MM.1S (cell line): ENCODE results near the gene ROCK1.

Experiments
- DNase-seq: peaks from one replicate; pipeline ENCODE4 v3.0.0-alpha.2; 2015
- H2AFZ ChIP-seq: fragments of 300-600 bp; sonication (generic); 2 replicates; pipeline ENCODE4 v1.6.0; 2016; ENCODE audit warnings: antibody characterized with exemption, low read length
- H3F3A ChIP-seq: fragments of 300-600 bp; sonication (generic); 2 replicates; pipeline ENCODE4 v1.6.1; 2016; ENCODE audit warnings: mild to moderate bottlenecking, antibody characterized with exemption, low read length, moderate library complexity, mixed read lengths; ENCODE audit not compliant: insufficient read depth
- H3K27ac ChIP-seq: fragments of 300-600 bp; sonication (generic); 2 replicates; pipeline ENCODE4 v1.5.1; 2016; ENCODE audit warnings: mild to moderate bottlenecking, low read length
- H3K27me3 ChIP-seq: fragments of 300-600 bp; sonication (generic); replicated peaks from 2 replicates; pipeline ENCODE4 v1.6.0; 2016; ENCODE audit warnings: low read length; ENCODE audit not compliant: insufficient read depth
- H3K36me3 ChIP-seq: fragments of 300-600 bp; sonication (generic); replicated peaks from 2 replicates; pipeline ENCODE4 v1.6.1; 2016; ENCODE audit warnings: mild to moderate bottlenecking, low read length, mixed read lengths; ENCODE audit not compliant: insufficient read depth
- H3K4me1 ChIP-seq: fragments of 300-600 bp; sonication (generic); 2 replicates; pipeline ENCODE4 v1.6.1; 2016; ENCODE audit warnings: low read length, mixed read lengths
- H3K4me2 ChIP-seq: fragments of 300-600 bp; sonication (generic); 2 replicates; pipeline ENCODE4 v1.6.0; 2016; ENCODE audit warnings: low read depth, low read length
- H3K4me3 ChIP-seq: fragments of 300-600 bp; sonication (generic); 2 replicates; pipeline ENCODE4 v1.5.1; 2016; ENCODE audit warnings: low read length, mixed read lengths
- H3K79me2 ChIP-seq: fragments of 300-600 bp; sonication (generic); 2 replicates; pipeline ENCODE4 v1.6.1; 2016; ENCODE audit warnings: mixed run types, low read length, mixed read lengths
- H3K9ac ChIP-seq: fragments of 300-600 bp; sonication (generic); 2 replicates; pipeline ENCODE4 v1.6.1; 2016; ENCODE audit warnings: low read length, mixed read lengths
- H3K9me2 ChIP-seq: fragments of 300-600 bp; sonication (generic); replicated peaks from 2 replicates; pipeline ENCODE4 v1.6.1; 2016; ENCODE audit warnings: mild to moderate bottlenecking, low read length, mixed read lengths; ENCODE audit not compliant: insufficient read depth
- H3K9me3 ChIP-seq: fragments of 300-600 bp; sonication (generic); replicated peaks from 2 replicates; pipeline ENCODE4 v1.6.1; 2016; ENCODE audit warnings: mild to moderate bottlenecking, low read length, mixed read lengths; ENCODE audit not compliant: insufficient read depth
- H4K20me1 ChIP-seq: fragments of 300-600 bp; sonication (generic); 2 replicates; pipeline ENCODE4 v1.6.1; 2016; ENCODE audit warnings: mild to moderate bottlenecking, low read length, moderate library complexity, mixed read lengths; ENCODE audit not compliant: insufficient read depth
- EZH2 ChIP-seq: fragments of 300-600 bp; sonication (generic); optimal IDR thresholded peaks from 2 replicates; pipeline ENCODE3; 2017; ENCODE audit warnings: low read depth, mild to moderate bottlenecking, antibody characterized with exemption, low read length, mixed read lengths
- EZH2phosphoT487 ChIP-seq: fragments of 300-600 bp; sonication (generic); IDR thresholded peaks from 2 replicates; pipeline ENCODE4 v1.6.1; 2018; ENCODE audit warnings: antibody characterized with exemption, low read length
- TF ChIP-seq, protein P1 (sequence below): fragments of 300-600 bp; sonication (generic); IDR thresholded peaks from 2 replicates; pipeline ENCODE4 v1.5.1; 2016; ENCODE audit warnings: antibody characterized with exemption, low read length, mixed read lengths

Gene ROCK1

DNA sequence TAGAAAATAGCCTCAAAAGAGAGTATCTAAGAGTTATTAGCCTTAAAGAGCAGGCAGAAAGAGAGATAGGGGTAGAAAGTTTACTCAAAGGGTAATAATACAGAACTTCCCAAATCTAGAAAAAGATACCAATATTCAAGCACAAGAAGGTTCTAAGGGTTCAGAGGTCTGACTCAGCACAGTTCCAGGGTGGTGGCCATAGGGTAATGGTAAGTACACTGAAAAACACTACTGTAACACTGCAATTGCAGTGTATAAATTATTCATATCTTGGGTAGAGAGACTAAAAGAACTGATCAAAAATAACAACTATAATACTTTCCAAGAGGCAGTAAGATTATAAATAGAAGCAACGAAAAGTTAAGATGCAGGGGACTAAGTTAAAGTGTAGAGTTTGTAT, 115.2 kb downstream of the ROCK1 start:
- Histone ChIP-seq H3K9me2 (no peaks in the 10 kb centered on the region), H3K27ac (no peak overlapping the region), H3K4me2 (no peak overlapping the region), H3K4me3 (no peak overlapping the region), H3K9me3 (no peaks in the 10 kb centered on the region), H2AFZ (no peak overlapping the region), H3K9ac (no peak overlapping the region), H4K20me1 (no peaks in the 10 kb centered on the region), H3K27me3 (no peaks in the 10 kb centered on the region), H3K79me2 (no peaks in the 10 kb centered on the region), H3K36me3 (no peaks in the 10 kb centered on the region), H3F3A (no peaks in the 10 kb centered on the region), H3K4me1 (no peaks in the 10 kb centered on the region)
- TF ChIP-seq, protein P1, sequence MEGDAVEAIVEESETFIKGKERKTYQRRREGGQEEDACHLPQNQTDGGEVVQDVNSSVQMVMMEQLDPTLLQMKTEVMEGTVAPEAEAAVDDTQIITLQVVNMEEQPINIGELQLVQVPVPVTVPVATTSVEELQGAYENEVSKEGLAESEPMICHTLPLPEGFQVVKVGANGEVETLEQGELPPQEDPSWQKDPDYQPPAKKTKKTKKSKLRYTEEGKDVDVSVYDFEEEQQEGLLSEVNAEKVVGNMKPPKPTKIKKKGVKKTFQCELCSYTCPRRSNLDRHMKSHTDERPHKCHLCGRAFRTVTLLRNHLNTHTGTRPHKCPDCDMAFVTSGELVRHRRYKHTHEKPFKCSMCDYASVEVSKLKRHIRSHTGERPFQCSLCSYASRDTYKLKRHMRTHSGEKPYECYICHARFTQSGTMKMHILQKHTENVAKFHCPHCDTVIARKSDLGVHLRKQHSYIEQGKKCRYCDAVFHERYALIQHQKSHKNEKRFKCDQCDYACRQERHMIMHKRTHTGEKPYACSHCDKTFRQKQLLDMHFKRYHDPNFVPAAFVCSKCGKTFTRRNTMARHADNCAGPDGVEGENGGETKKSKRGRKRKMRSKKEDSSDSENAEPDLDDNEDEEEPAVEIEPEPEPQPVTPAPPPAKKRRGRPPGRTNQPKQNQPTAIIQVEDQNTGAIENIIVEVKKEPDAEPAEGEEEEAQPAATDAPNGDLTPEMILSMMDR = no peak
- TF ChIP-seq EZH2phosphoT487 (no peak), EZH2 (no peak)
- no peak for DNase-seq

DNA sequence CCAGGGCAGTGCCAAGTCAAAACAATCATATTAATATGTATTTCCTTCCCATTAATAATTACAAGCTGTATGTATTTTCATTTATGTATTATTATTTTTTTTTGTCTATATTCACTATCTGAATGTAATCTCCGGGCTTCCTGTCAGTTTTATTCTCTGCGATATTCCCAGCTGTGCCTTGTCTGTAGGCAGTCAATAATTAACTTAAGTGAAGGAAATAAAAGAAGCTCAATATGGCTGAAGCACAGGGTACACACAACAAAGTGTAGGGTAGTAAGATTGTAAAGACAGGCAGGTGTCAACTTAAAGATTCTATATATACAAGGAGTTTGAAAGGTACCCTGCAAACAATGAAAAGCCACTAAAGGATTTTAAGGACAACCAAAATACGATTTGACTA, 122.9 kb downstream of the ROCK1 start:
- H3F3A ChIP-seq = no peaks in the 10 kb centered on the region
- H3K27me3 ChIP-seq = no peaks in the 10 kb centered on the region
- H3K27ac ChIP-seq = no peak overlapping the region
- no peaks in the 10 kb centered on the region for H3K9me2 ChIP-seq
- H3K9ac ChIP-seq = no peak overlapping the region
- H3K79me2 ChIP-seq = no peaks in the 10 kb centered on the region
- H4K20me1 ChIP-seq = no peaks in the 10 kb centered on the region
- H3K4me2 ChIP-seq = no peak overlapping the region
- no peak overlapping the region for H2AFZ ChIP-seq
- no peak for DNase-seq
- H3K4me3 ChIP-seq = no peak overlapping the region
- H3K36me3 ChIP-seq = no peaks in the 10 kb centered on the region; the same call in 1 of the 2 replicates
- no peaks in the 10 kb centered on the region for H3K4me1 ChIP-seq
- TF ChIP-seq, protein P1 = no peak
- no peak for TF ChIP-seq EZH2
- TF ChIP-seq EZH2phosphoT487 = no peak
- H3K9me3 ChIP-seq = no peaks in the 10 kb centered on the region

DNA sequence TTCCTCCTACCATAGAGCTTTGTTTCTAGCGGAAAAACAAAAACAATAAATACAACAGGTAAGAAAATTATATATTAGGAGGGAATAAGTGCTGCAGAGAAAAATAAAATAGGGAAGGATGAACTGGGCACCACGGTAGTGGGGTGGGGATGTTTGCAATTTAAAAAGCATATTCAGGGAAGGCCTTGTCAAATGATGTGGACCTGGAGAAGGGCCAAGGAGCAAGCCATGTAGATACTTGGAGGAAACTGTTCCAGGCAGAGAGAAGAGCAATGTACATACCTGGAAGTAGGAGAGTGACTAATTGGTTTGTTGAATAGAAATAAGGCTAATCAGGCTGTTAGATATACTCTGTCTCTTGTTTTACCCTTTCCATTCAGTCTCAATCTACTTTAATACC, 136.5 kb downstream of the ROCK1 start:
- no peaks in the 10 kb centered on the region for H3K79me2 ChIP-seq
- H3F3A ChIP-seq = no peaks in the 10 kb centered on the region
- H2AFZ ChIP-seq = no peak overlapping the region
- H3K27ac ChIP-seq = no peak overlapping the region
- no peaks in the 10 kb centered on the region for H3K9me2 ChIP-seq
- no peaks in the 10 kb centered on the region for H3K9me3 ChIP-seq
- TF ChIP-seq EZH2phosphoT487 (no peak), EZH2 (no peak)
- TF ChIP-seq, protein P1 = no peak
- H3K27me3 ChIP-seq = no peaks in the 10 kb centered on the region
- H4K20me1 ChIP-seq = no peaks in the 10 kb centered on the region
- H3K4me1 ChIP-seq = no peaks in the 10 kb centered on the region
- no peaks in the 10 kb centered on the region; the same call in none of the 2 replicates for H3K36me3 ChIP-seq
- no peak overlapping the region for H3K9ac ChIP-seq
- no peak overlapping the region for H3K4me2 ChIP-seq
- DNase-seq = no peak
- no peak overlapping the region for H3K4me3 ChIP-seq
